ENCODE measurements around the gene INPP5B. TPM values are rescaled to one million over a fixed set of nuclear protein-coding genes. Genes with fewer than 3 reads are reported as not detected.
"Not testable (repeated sequence)": the region's sequence is repeated elsewhere in the genome, so short reads cannot be mapped to it uniquely, and the experiment has no call there.

INPP5B gene
- total and polyA plus RNA-seq, 9 donors = 9.1 to 14.2 (median 9.7) TPM

- Histone ChIP-seq H3K27me3 (ENCODE audit: control insufficient read depth, insufficient read depth, low read length) (no peaks in the 10 kb centered on the region), H3K4me1 (ENCODE audit: control insufficient read depth, insufficient read depth, low read length) (no peaks in the 10 kb centered on the region), H3K27ac (ENCODE audit: low read length) (no peak overlapping the region), H3K9me3 (replicated peaks; ENCODE audit: control insufficient read depth, low read depth, low read length) (no peaks in the 10 kb centered on the region), H3K36me3 (ENCODE audit: control insufficient read depth, insufficient read depth, low read length) (peaks cover 12% of the 10 kb centered on the region), H3K4me3 (ENCODE audit: low read length) (no peak overlapping the region)
- no CpG with 5 or more reads among the region's 4 CpGs for WGBS (ENCODE audit: insufficient coverage)
- DNase-seq = no peak
These were observed 32.0 kb downstream of the INPP5B start for GRCh38 chr1:37914719-37915475.

DNA sequence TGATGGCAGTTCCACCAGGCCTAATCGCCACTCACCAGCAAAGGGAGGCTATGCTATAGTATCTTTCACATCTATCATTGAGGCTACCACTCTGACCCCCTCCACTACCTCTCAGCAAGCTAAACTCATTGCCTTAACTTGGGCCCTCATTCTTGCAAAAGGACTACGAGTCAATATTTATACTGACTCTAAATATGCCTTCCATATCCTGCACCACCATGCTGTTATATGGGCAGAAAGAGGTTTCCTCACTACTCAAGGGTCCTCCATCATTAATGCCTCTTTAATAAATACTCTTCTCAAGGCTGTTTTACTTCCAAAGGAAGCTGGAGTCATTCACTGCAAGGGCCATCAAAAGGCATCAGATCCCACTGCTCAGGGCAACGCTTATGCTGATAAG, 35.4 kb downstream of the INPP5B start:
- H3K9me3 ChIP-seq (replicated peaks; ENCODE audit: control insufficient read depth, low read depth, low read length); H3K27me3 ChIP-seq (ENCODE audit: control insufficient read depth, insufficient read depth, low read length); H3K4me3 ChIP-seq (ENCODE audit: low read length); H3K36me3 ChIP-seq (ENCODE audit: control insufficient read depth, insufficient read depth, low read length); H3K4me1 ChIP-seq (ENCODE audit: control insufficient read depth, insufficient read depth, low read length); DNase-seq; H3K27ac ChIP-seq (ENCODE audit: low read length): not testable (repeated sequence)
- 100% methylated on average over 1 of the region's 3 CpGs for WGBS (ENCODE audit: insufficient coverage)

DNA sequence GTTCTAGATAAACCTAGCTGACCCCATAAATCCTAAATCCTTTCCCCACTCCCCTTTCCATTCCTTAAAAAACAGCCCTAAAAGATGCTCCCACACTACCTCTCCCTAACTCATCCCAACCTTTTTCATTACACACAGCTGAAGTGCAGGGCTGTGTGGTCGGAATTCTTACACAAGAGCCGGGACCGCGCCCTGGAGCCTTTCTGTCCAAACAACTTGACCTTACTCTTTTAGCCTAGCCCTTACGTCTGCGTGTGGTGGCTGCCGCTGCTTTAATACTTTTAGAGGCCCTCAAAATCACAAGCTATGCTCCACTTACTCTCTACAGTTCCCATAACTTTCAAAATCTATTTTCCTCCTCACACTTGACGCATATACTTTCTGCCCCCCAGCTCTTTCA, 36.0 kb downstream of the INPP5B start:
- not testable (repeated sequence) for H3K4me3 ChIP-seq (ENCODE audit: low read length); H3K36me3 ChIP-seq (ENCODE audit: control insufficient read depth, insufficient read depth, low read length); DNase-seq; H3K27me3 ChIP-seq (ENCODE audit: control insufficient read depth, insufficient read depth, low read length); H3K9me3 ChIP-seq (replicated peaks; ENCODE audit: control insufficient read depth, low read depth, low read length); H3K4me1 ChIP-seq (ENCODE audit: control insufficient read depth, insufficient read depth, low read length); H3K27ac ChIP-seq (ENCODE audit: low read length)
- WGBS (ENCODE audit: insufficient coverage) = 93% methylated on average over 8 of the region's 8 CpGs

GRCh38 chr1:37908531-37908930, 38.3 kb downstream of the INPP5B start:
- 100% methylated on average over 3 of the region's 10 CpGs for WGBS (ENCODE audit: insufficient coverage)
- not testable (repeated sequence) for H3K27ac ChIP-seq (ENCODE audit: low read length); H3K36me3 ChIP-seq (ENCODE audit: control insufficient read depth, insufficient read depth, low read length); DNase-seq; H3K27me3 ChIP-seq (ENCODE audit: control insufficient read depth, insufficient read depth, low read length); H3K4me1 ChIP-seq (ENCODE audit: control insufficient read depth, insufficient read depth, low read length); H3K9me3 ChIP-seq (replicated peaks; ENCODE audit: control insufficient read depth, low read depth, low read length); H3K4me3 ChIP-seq (ENCODE audit: low read length)

GRCh38 chr1:37907416-37908125, 39.3 kb downstream of the INPP5B start:
- 96% methylated on average over 4 of the region's 6 CpGs for WGBS (ENCODE audit: insufficient coverage)
- not testable (repeated sequence) for H3K9me3 ChIP-seq (replicated peaks; ENCODE audit: control insufficient read depth, low read depth, low read length); H3K27me3 ChIP-seq (ENCODE audit: control insufficient read depth, insufficient read depth, low read length); H3K4me3 ChIP-seq (ENCODE audit: low read length); H3K4me1 ChIP-seq (ENCODE audit: control insufficient read depth, insufficient read depth, low read length); H3K36me3 ChIP-seq (ENCODE audit: control insufficient read depth, insufficient read depth, low read length); H3K27ac ChIP-seq (ENCODE audit: low read length); DNase-seq

DNA sequence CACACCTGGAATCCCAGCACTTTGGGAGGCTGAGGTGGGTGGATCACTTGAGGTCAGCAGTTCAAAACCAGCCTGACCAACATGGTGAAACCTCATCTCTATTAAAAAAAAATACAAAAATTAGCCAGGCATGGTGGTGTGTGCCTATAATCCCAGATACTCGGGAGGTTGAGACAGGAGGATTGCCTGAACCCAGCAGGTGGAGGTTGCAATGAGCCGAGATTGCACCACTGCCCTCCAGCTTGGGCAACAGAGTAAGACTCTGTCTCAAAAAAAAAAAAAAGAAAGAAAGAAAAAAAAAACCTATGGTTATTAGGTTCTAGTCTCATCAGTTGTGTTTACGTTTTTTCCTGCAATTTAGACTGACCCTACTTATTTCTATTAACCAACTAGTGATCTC, 40.3 kb downstream of the INPP5B start:
- DNase-seq; H3K9me3 ChIP-seq (replicated peaks; ENCODE audit: control insufficient read depth, low read depth, low read length); H3K36me3 ChIP-seq (ENCODE audit: control insufficient read depth, insufficient read depth, low read length); H3K27ac ChIP-seq (ENCODE audit: low read length); H3K4me1 ChIP-seq (ENCODE audit: control insufficient read depth, insufficient read depth, low read length); H3K27me3 ChIP-seq (ENCODE audit: control insufficient read depth, insufficient read depth, low read length); H3K4me3 ChIP-seq (ENCODE audit: low read length): not testable (repeated sequence)
- WGBS (ENCODE audit: insufficient coverage) = 86% methylated on average over 1 of the region's 3 CpGs

DNA sequence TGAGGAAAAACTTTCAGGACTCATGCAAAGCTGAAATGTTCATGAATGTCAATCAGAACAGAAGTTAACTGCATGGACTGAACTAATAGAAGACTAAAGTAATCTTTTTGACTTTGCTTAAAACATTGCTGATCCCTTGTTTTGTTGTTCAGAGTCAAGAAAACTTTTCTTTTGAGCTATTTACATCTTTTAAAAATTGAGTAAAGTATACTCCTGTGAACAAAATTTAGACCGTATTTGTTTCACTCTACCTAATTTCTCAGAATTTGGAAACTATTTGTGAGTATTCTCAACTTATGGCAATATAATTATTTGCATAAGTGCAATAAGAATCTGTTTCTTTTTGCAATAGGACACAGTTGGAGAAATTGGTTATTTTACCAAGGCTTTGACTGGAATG, 41.1 kb downstream of the INPP5B start:
- H3K36me3 ChIP-seq (ENCODE audit: control insufficient read depth, insufficient read depth, low read length) = no peaks in the 10 kb centered on the region
- no CpG with 5 or more reads among the region's 1 CpG for WGBS (ENCODE audit: insufficient coverage)
- no peak for DNase-seq

DNA sequence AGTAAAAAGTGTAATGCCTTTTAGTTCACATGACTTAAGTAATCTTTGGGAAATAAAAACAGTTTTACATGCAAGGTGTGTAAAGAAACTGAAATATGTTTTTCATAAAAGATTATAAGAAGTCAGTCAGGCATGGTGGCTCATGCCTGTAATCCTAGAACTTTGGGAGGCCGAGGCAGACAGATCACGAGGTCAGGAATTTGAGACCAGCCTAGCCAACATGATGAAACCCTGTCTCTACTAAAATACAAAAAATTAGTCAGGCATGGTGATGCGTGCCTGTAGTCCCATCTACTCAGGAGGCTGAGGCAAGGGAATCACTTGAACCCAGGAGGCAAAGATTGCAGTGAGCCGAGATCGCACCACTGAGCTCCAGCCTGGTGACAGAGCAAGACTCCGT, 42.9 kb downstream of the INPP5B start:
- H3K9me3 ChIP-seq (replicated peaks; ENCODE audit: control insufficient read depth, low read depth, low read length); H3K36me3 ChIP-seq (ENCODE audit: control insufficient read depth, insufficient read depth, low read length); H3K4me3 ChIP-seq (ENCODE audit: low read length); DNase-seq; H3K27me3 ChIP-seq (ENCODE audit: control insufficient read depth, insufficient read depth, low read length); H3K4me1 ChIP-seq (ENCODE audit: control insufficient read depth, insufficient read depth, low read length); H3K27ac ChIP-seq (ENCODE audit: low read length): not testable (repeated sequence)
- WGBS (ENCODE audit: insufficient coverage) = 60% methylated on average over 1 of the region's 6 CpGs

More for the DNA sequence above, 41.1 kb downstream of the INPP5B start:
- H3K9me3 ChIP-seq (replicated peaks; ENCODE audit: control insufficient read depth, low read depth, low read length) = peaks cover 6% of the 10 kb centered on the region
- H3K4me1 ChIP-seq (ENCODE audit: control insufficient read depth, insufficient read depth, low read length) = no peaks in the 10 kb centered on the region
- H3K27me3 ChIP-seq (ENCODE audit: control insufficient read depth, insufficient read depth, low read length) = no peaks in the 10 kb centered on the region
- H3K27ac ChIP-seq (ENCODE audit: low read length) = no peak overlapping the region
- no peak overlapping the region for H3K4me3 ChIP-seq (ENCODE audit: low read length)

GRCh38 chr1:37902983-37903382, 43.9 kb downstream of the INPP5B start:
- no CpG with 5 or more reads among the region's 5 CpGs for WGBS (ENCODE audit: insufficient coverage)
- no peaks in the 10 kb centered on the region for H3K27me3 ChIP-seq (ENCODE audit: control insufficient read depth, insufficient read depth, low read length)
- no peak overlapping the region for H3K4me3 ChIP-seq (ENCODE audit: low read length)
- H3K27ac ChIP-seq (ENCODE audit: low read length) = no peak overlapping the region
- no peaks in the 10 kb centered on the region for H3K36me3 ChIP-seq (ENCODE audit: control insufficient read depth, insufficient read depth, low read length)
- DNase-seq = no peak
- H3K4me1 ChIP-seq (ENCODE audit: control insufficient read depth, insufficient read depth, low read length) = no peaks in the 10 kb centered on the region
- peaks cover 6% of the 10 kb centered on the region for H3K9me3 ChIP-seq (replicated peaks; ENCODE audit: control insufficient read depth, low read depth, low read length)

- Histone ChIP-seq H3K27ac (ENCODE audit: low read length) (no peak overlapping the region), H3K27me3 (ENCODE audit: control insufficient read depth, insufficient read depth, low read length) (no peaks in the 10 kb centered on the region)
- WGBS (ENCODE audit: insufficient coverage) = 100% methylated on average over 1 of the region's 6 CpGs
These were observed 45.0 kb downstream of the INPP5B start for GRCh38 chr1:37901893-37902225.

More at GRCh38 chr1:37901893-37902225, 45.0 kb downstream of the INPP5B start:
- DNase-seq = no peak
- no peaks in the 10 kb centered on the region for H3K4me1 ChIP-seq (ENCODE audit: control insufficient read depth, insufficient read depth, low read length)
- H3K36me3 ChIP-seq (ENCODE audit: control insufficient read depth, insufficient read depth, low read length) = no peaks in the 10 kb centered on the region
- no peak overlapping the region for H3K4me3 ChIP-seq (ENCODE audit: low read length)
- peaks cover 6% of the 10 kb centered on the region for H3K9me3 ChIP-seq (replicated peaks; ENCODE audit: control insufficient read depth, low read depth, low read length)
